OCI-LY7 (cell line): Measurements from ENCODE around the gene SPTLC1. TPM values are rescaled to one million over a fixed set of nuclear protein-coding genes. Genes with fewer than 3 reads are reported as not detected.
"Not testable (repeated sequence)": the region's sequence is repeated elsewhere in the genome, so short reads cannot be mapped to it uniquely, and the experiment has no call there.

Experiments
- BruUV-seq: library from RNA; stranded (reverse); fragments of 400-500 nt; replicated peaks from 2 replicates; lab custom pipeline; 2021; lab: Mats Ljungman, UMichigan
- CTCF ChIA-PET: fragments of 300-600 bp; sonication (Branson Sonifier 250); formaldehyde crosslinking; loops from one replicate; lab custom pipeline; 2022; ENCODE audit warnings: antibody characterized with exemption; ENCODE audit not compliant: unreplicated experiment; lab: Charles Lee
- POLR2A ChIA-PET: fragments of 300-600 bp; sonication (Branson Sonifier 250); formaldehyde crosslinking; loops from one replicate; lab custom pipeline; 2022; ENCODE audit warnings: antibody characterized with exemption; lab: Charles Lee
- DNase-seq: peaks from one replicate; pipeline ENCODE4 v3.0.0-alpha.2; 2015; ENCODE audit warnings: low spot score
- H2AFZ ChIP-seq: fragments of 200-600 bp; sonication (generic), shearing (Covaris generic); 2 replicates; pipeline ENCODE4 v1.6.1; 2014; ENCODE audit warnings: mild to moderate bottlenecking, antibody characterized with exemption, low read length, moderate library complexity
- H3K27ac ChIP-seq: fragments of 200-600 bp; sonication (generic); 2 replicates; pipeline ENCODE4 v1.5.1; 2014; ENCODE audit warnings: mixed run types, low read depth, mild to moderate bottlenecking, moderate library complexity, low read length, inconsistent platforms; ENCODE audit not compliant: poor library complexity, severe bottlenecking
- H3K36me3 ChIP-seq: fragments of 200-600 bp; sonication (generic); 2 replicates; pipeline ENCODE4 v1.6.1; 2014; ENCODE audit warnings: mild to moderate bottlenecking, antibody characterized with exemption, low read length, moderate library complexity, mixed read lengths; ENCODE audit not compliant: insufficient read depth
- H3K4me1 ChIP-seq: fragments of 200-600 bp; sonication (generic); 2 replicates; pipeline ENCODE4 v1.5.1; 2014; ENCODE audit warnings: mild to moderate bottlenecking, low read length; ENCODE audit not compliant: insufficient read depth, poor library complexity, severe bottlenecking
- H3K4me2 ChIP-seq: fragments of 200-600 bp; sonication (generic); 2 replicates; pipeline ENCODE4 v1.6.1; 2014; ENCODE audit warnings: mild to moderate bottlenecking, low read length
- H3K4me3 ChIP-seq: fragments of 200-600 bp; sonication (generic); 2 replicates; pipeline ENCODE4 v1.5.1; 2014; ENCODE audit warnings: mild to moderate bottlenecking, low read depth, low read length; ENCODE audit not compliant: poor library complexity, severe bottlenecking
- H3K79me2 ChIP-seq: fragments of 200-600 bp; sonication (generic); 2 replicates; pipeline ENCODE4 v1.6.1; 2016; ENCODE audit warnings: low read depth, mild to moderate bottlenecking, low read length, moderate library complexity, mixed read lengths; ENCODE audit not compliant: insufficient read depth
- H3K9me2 ChIP-seq: fragments of 200-600 bp; sonication (generic); 2 replicates; pipeline ENCODE4 v1.6.1; 2016; ENCODE audit warnings: mild to moderate bottlenecking, low read length, mixed read lengths; ENCODE audit not compliant: insufficient read depth
- H3K9me3 ChIP-seq: fragments of 200-600 bp; sonication (generic); 2 replicates; pipeline ENCODE4 v1.6.1; 2014; ENCODE audit warnings: mild to moderate bottlenecking, mixed run types, low read length, mixed read lengths
- H4K20me1 ChIP-seq: fragments of 200-600 bp; sonication (generic); 2 replicates; pipeline ENCODE4 v1.6.1; 2014; ENCODE audit warnings: mild to moderate bottlenecking, antibody characterized with exemption, low read length, moderate library complexity, mixed read lengths; ENCODE audit not compliant: insufficient read depth
- EZH2phosphoT487 ChIP-seq: fragments of 200-600 bp; sonication (generic); IDR thresholded peaks from 2 replicates; pipeline ENCODE4 v1.6.1; 2018; ENCODE audit warnings: low read depth, borderline replicate concordance, mild to moderate bottlenecking, mixed run types, antibody characterized with exemption, low read length, moderate library complexity, mixed read lengths
- intact Hi-C: fragments of 100-400 bp; cut with micrococcal nuclease; formaldehyde crosslinking; loops from one replicate; pipeline ENCODE4 v1.10.0; 2022; ENCODE audit not compliant: unreplicated experiment
- total RNA-seq, 2 experiments: library from RNA; depleted of rRNA in 1 of 2; stranded (reverse); fragments of >200 nt in 1 of 2; shearing (Covaris generic) in 1 of 2; gene quantifications; 2 replicates each; pipeline ENCODE4 v1.2.3, GENCODE V29; 2014 to 2022
- TF ChIP-seq, protein P1 (sequence below): fragments of 200-600 bp; sonication (generic); conservative IDR thresholded peaks from 2 replicates; pipeline ENCODE4 v1.5.1; 2014; ENCODE audit warnings: mild to moderate bottlenecking, antibody characterized with exemption, low read length, moderate library complexity, mixed read lengths

The SPTLC1 gene
- total RNA-seq, 2 experiments from 2014 or later = 42.2 to 48.7 TPM

DNA sequence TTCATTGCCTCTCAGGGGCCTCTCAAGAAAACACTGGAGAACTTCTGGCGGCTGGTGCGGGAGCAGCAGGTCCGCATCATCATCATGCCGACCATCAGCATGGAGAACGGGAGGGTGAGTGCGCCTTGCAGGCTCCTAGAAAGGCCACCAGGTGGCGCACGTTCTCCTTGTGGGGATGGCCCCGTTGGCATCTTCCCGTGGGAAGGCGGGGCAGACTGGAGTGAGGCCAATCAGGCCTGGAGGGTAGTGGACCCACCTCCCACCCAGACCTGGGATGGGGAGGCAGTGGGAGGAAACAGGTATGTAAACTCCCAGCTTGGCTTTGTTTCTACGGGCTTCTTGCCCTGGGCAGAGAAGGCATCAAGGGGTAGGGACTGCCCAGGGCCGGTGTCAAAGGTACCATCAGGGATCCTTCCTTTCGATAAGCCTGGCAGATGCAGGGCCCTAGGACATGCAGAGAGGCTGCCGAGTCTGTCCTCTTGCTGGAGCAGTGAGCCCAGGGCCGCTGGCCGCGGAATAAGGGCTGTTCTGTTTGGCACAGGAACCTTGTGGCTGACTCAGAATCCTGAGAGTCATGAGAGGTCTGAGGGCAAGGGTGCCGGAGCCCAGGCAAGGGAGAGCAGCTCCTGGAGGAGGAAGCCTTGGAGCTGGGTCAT is 18.9 kb upstream of the SPTLC1 start:
- H3K4me2 ChIP-seq = peak overlapping the region; percentile 5; the same call in 1 of the 2 replicates
- TF ChIP-seq, protein P1, sequence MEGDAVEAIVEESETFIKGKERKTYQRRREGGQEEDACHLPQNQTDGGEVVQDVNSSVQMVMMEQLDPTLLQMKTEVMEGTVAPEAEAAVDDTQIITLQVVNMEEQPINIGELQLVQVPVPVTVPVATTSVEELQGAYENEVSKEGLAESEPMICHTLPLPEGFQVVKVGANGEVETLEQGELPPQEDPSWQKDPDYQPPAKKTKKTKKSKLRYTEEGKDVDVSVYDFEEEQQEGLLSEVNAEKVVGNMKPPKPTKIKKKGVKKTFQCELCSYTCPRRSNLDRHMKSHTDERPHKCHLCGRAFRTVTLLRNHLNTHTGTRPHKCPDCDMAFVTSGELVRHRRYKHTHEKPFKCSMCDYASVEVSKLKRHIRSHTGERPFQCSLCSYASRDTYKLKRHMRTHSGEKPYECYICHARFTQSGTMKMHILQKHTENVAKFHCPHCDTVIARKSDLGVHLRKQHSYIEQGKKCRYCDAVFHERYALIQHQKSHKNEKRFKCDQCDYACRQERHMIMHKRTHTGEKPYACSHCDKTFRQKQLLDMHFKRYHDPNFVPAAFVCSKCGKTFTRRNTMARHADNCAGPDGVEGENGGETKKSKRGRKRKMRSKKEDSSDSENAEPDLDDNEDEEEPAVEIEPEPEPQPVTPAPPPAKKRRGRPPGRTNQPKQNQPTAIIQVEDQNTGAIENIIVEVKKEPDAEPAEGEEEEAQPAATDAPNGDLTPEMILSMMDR = peak; percentile 91
- TF ChIP-seq EZH2phosphoT487 = no peak
- H3K9me3 ChIP-seq = no peaks in the 10 kb centered on the region
- H3K4me3 ChIP-seq = no peak overlapping the region
- intact Hi-C loops = loop anchor here (10.0 kb wide), 3 partner anchors 111 to 661 kb away; partner anchors contain the start of genes CENPP and NOL8
- no peaks in the 10 kb centered on the region for H3K4me1 ChIP-seq
- no peaks in the 10 kb centered on the region for H3K36me3 ChIP-seq
- POLR2A ChIA-PET = interaction anchor here (0.6 kb wide), 1 partner anchor 97 kb away, joined by 3 read pairs; no protein-coding TSS in a partner anchor
- H4K20me1 ChIP-seq = no peaks in the 10 kb centered on the region
- CTCF ChIA-PET = interaction anchor here (0.6 kb wide), 1 partner anchor 38 kb away, joined by 10 read pairs; no protein-coding TSS in a partner anchor
- no peaks in the 10 kb centered on the region for H3K9me2 ChIP-seq
- no TSS peak for BruUV-seq
- H3K79me2 ChIP-seq = no peaks in the 10 kb centered on the region
- peak overlapping the region; percentile 35; the same call in 1 of the 2 replicates for H2AFZ ChIP-seq
- DNase-seq = peak; percentile 74
- H3K27ac ChIP-seq = no peak overlapping the region

DNA sequence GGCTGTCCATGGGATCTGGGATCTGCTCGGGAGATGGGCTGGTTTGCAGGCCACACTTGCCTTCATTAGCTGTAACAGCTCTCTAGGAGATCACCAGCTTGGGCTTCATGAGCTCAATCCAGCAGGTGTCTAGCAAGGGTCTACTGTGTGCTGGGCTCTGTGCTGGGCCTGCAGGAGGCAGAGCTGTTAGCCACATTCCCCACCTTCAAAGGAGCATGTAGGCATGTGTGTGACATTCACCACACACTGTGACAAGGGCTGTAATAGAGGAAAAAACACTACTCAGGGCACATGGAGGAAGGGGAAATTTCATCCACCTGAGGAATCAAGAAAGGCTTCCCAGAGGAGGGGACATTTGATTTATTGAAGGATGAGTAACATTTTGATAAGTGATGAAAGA is 17.7 kb upstream of the SPTLC1 start:
- H3K79me2 ChIP-seq, H3K4me2 ChIP-seq, H3K4me3 ChIP-seq, H3K27ac ChIP-seq, H3K4me1 ChIP-seq, H3K9me2 ChIP-seq, BruUV-seq, POLR2A ChIA-PET, H2AFZ ChIP-seq, DNase-seq, H3K36me3 ChIP-seq, H4K20me1 ChIP-seq, H3K9me3 ChIP-seq: not testable (repeated sequence)
- intact Hi-C loops = loop anchor here (10.0 kb wide), 3 partner anchors 112 to 662 kb away; partner anchors contain the start of genes CENPP and NOL8
- CTCF ChIA-PET = interaction anchor here (0.6 kb wide), 1 partner anchor 155 kb away, joined by 3 read pairs; no protein-coding TSS in a partner anchor

DNA sequence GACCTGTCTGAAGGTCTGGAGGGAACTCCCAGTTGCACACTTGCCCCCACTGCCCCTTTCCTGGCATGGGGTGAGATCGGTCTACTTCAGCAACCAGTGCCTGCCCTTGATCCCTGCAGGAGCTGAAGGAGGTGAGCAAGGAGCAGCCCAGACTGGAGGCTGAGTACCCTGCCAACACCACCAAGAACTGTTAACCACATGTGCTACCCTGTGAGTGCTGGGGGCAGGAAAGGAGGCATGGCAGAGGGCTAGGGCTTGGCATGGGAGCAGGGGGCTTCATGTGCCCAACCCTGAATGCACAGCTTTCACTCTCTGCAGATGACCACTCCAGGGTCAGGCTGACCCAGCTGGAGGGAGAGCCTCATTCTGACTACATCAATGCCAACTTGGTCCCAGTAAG is 17.3 kb upstream of the SPTLC1 start:
- intact Hi-C loops = loop anchor here (10.0 kb wide), 3 partner anchors 112 to 662 kb away; partner anchors contain the start of genes CENPP and NOL8
- CTCF ChIA-PET = interaction anchor here (0.6 kb wide), 1 partner anchor 155 kb away, joined by 3 read pairs; no protein-coding TSS in a partner anchor
- BruUV-seq = no TSS peak
- no peak overlapping the region for H2AFZ ChIP-seq
- H3K4me3 ChIP-seq = no peak overlapping the region
- H3K4me2 ChIP-seq = no peak overlapping the region
- H3K4me1 ChIP-seq = no peaks in the 10 kb centered on the region
- no peaks in the 10 kb centered on the region for H3K36me3 ChIP-seq
- no peaks in the 10 kb centered on the region for H3K9me2 ChIP-seq
- TF ChIP-seq EZH2phosphoT487 = no peak
- TF ChIP-seq, protein P1 = no peak
- no peak overlapping the region for H3K27ac ChIP-seq
- no peak for DNase-seq
- POLR2A ChIA-PET = no interaction called here
- H3K79me2 ChIP-seq = no peaks in the 10 kb centered on the region
- H3K9me3 ChIP-seq = no peaks in the 10 kb centered on the region
- H4K20me1 ChIP-seq = no peaks in the 10 kb centered on the region
